Measurements from ENCODE around the gene MRPL34. TPM values are rescaled to one million over a fixed set of nuclear protein-coding genes. Genes with fewer than 3 reads are reported as not detected.

MRPL34 gene
- total RNA-seq, 1 donor from 2014 or later: 206 TPM

GRCh38 chr19:17314007-17314593 lies 8.4 kb downstream of the MRPL34 start:
- intact Hi-C loops (cut with micrococcal nuclease): no loop called here
- peaks cover 44% of the 10 kb centered on the region for H3K36me3 ChIP-seq

GRCh38 chr19:17318966-17319365 lies 13.3 kb downstream of the MRPL34 start:
- TF ChIP-seq CTCF (IDR thresholded peaks at IDR 0.05; ENCODE audit: borderline replicate concordance): no peak
- H3K4me1 ChIP-seq: peaks cover 2% of the 10 kb centered on the region
- peaks cover 65% of the 10 kb centered on the region for H3K36me3 ChIP-seq
- H3K27me3 ChIP-seq (ENCODE audit: low read depth): no peaks in the 10 kb centered on the region
- no peak overlapping the region for H3K27ac ChIP-seq (replicated peaks)
- no peaks in the 10 kb centered on the region for H3K9me3 ChIP-seq (replicated peaks)
- no peak for DNase-seq
- H3K4me3 ChIP-seq: no peak overlapping the region
- intact Hi-C loops (cut with micrococcal nuclease): no loop called here

More at GRCh38 chr19:17314007-17314593, 8.4 kb downstream of the MRPL34 start:
- Histone ChIP-seq H3K4me1 (peaks cover 32% of the 10 kb centered on the region), H3K4me3 (no peak overlapping the region), H3K27ac (replicated peaks) (no peak overlapping the region), H3K9me3 (replicated peaks) (no peaks in the 10 kb centered on the region), H3K27me3 (ENCODE audit: low read depth) (no peaks in the 10 kb centered on the region)
- TF ChIP-seq CTCF (IDR thresholded peaks at IDR 0.05; ENCODE audit: borderline replicate concordance): no peak
- no peak for DNase-seq

DNA sequence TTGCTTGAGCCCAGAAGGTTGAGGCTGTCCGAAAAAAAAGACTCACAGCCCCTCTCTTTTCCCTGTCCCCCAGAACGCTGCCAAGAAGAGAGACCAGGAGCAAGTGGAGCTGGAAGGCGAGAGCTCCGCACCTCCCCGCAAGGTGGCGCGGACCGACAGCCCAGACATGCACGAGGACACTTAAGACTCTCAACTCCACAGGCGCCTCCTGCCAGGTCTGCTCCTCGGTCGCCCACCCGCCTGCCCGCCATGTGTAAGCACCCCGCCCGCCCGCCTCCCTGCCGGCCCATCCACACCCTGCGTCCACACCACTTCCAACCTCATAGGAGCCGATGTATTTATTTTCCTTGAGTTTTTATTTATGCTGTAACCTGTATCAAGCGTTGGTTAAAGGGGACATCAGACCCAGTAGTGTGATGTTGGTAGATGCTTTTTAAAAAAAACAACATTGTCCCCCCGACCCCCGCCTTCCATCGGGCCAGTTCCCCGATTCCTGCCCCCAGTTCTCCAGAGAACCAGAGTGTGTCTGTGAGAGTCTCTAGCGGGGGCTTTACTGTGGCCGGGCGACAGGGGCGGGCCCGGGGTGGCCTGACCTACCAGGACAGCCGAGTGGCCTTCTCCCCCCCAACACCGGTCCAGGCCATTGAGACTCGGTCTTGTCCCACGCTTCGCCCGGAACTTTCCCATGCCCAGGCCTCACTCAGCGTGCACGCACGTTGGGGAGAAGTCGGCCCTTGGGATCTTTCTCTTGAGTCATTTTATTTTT lies 14.0 kb downstream of the MRPL34 start:
- Histone ChIP-seq H3K4me3 (no peak overlapping the region), H3K27ac (replicated peaks) (no peak overlapping the region), H3K36me3 (peaks cover 59% of the 10 kb centered on the region), H3K4me1 (peaks cover 6% of the 10 kb centered on the region), H3K9me3 (replicated peaks) (no peaks in the 10 kb centered on the region), H3K27me3 (ENCODE audit: low read depth) (no peaks in the 10 kb centered on the region)
- intact Hi-C loops (cut with micrococcal nuclease): no loop called here
- DNase-seq: no peak
- TF ChIP-seq CTCF (IDR thresholded peaks at IDR 0.05; ENCODE audit: borderline replicate concordance): no peak

GRCh38 chr19:17320435-17320834 lies 14.8 kb downstream of the MRPL34 start:
- no peak overlapping the region for H3K4me3 ChIP-seq
- H3K4me1 ChIP-seq: peaks cover 6% of the 10 kb centered on the region
- no peak for TF ChIP-seq CTCF (IDR thresholded peaks at IDR 0.05; ENCODE audit: borderline replicate concordance)
- no peak overlapping the region for H3K27ac ChIP-seq (replicated peaks)
- H3K27me3 ChIP-seq (ENCODE audit: low read depth): no peaks in the 10 kb centered on the region
- DNase-seq: no peak
- H3K36me3 ChIP-seq: peaks cover 62% of the 10 kb centered on the region
- no peaks in the 10 kb centered on the region for H3K9me3 ChIP-seq (replicated peaks)
- intact Hi-C loops (cut with micrococcal nuclease): no loop called here

DNA sequence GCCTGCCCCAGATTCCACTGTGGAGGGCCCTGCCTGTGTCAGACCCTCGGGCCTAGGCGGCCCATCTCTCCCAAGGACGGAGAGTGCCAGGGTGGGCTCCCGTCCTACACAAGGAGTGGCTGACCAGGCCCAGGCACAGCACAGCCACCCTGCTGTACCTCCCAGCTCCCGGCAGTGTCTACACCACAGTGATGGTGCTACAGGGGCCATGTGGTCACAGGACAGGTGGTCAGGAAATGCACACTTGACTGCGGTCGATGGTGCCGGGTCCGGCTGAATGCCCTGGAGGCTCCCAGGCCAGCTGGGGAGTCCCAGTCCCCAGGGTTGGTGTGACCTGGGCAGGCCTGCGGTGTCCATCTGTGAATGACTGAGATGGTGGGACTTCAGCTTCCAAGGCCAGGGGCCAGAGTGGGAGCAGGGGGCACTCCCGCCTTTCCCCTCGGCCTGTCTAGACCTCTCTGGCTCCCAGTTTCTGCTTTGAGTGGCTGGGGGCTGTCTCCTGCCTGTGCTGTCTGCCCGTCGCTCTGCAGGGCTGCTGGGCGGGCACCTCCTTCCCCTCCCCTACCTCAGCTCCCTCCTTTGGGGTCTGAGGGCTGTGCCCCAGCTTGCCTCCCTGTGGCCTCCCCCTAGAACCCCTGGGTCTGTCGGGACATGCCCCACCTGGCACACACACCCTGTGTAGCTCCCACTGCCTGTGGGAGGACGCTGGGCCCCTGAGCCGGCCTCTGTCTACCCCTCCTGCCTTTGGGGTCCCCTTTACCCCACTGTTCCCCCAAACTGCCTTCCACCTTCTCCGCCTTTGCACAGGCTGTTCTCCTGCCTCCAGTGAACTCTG lies 16.2 kb downstream of the MRPL34 start:
- Histone ChIP-seq H3K27ac (replicated peaks) (no peak overlapping the region), H3K9me3 (replicated peaks) (no peaks in the 10 kb centered on the region), H3K36me3 (peaks cover 48% of the 10 kb centered on the region), H3K4me3 (no peak overlapping the region), H3K27me3 (ENCODE audit: low read depth) (no peaks in the 10 kb centered on the region), H3K4me1 (peaks cover 6% of the 10 kb centered on the region)
- intact Hi-C loops (cut with micrococcal nuclease): no loop called here
- no peak for DNase-seq
- no peak for TF ChIP-seq CTCF (IDR thresholded peaks at IDR 0.05; ENCODE audit: borderline replicate concordance)
